Superior temporal gyrus (tissue), 1 donor: ENCODE data around the gene SETD1A.

ENCODE experiments used
- DNase-seq: peaks from one replicate; pipeline ENCODE4 v3.0.0-alpha.2; 2016; ENCODE audit errors: extremely low spot score

Gene SETD1A

DNA sequence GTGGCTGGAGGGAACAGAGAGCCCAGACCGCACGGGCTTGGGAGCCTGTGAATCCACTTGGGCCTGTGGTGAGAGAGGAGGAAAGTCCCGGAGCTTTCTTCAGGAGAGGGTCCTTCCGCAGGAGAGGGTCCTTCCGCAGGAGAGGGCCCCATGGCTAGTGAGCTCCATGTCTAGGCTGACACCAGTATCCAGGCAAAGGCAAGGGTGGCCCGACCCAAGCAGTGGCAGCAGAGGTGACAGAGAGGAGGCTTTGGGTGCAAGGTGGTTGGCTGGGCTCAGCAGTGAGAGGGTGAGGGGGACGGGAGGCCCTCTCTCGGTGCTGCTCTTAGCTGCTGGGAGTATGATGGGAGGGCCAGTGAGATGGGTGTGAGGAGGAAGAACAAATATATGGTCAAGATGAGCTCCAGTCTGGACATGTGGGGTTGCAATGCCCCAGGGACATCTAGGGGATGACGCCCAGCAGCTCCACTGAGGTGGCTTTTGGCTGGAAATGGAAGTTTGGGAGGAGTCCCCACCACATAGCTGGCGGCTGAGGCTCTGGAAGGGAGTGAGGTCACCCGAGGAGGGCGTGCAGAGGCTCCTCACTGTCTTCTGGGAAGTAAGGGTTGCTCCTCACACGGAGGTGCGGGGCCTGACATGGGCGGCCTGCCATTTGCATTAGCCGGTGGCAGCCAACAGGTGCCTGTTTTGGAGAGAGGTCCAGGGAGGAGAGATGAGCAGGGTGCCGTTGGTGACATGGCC, 25.2 kb downstream of the SETD1A start:
- DNase-seq, result no peak

- no peak for DNase-seq
Measured at GRCh38 chr16:30983289-30983889, 25.8 kb downstream of the SETD1A start.

DNA sequence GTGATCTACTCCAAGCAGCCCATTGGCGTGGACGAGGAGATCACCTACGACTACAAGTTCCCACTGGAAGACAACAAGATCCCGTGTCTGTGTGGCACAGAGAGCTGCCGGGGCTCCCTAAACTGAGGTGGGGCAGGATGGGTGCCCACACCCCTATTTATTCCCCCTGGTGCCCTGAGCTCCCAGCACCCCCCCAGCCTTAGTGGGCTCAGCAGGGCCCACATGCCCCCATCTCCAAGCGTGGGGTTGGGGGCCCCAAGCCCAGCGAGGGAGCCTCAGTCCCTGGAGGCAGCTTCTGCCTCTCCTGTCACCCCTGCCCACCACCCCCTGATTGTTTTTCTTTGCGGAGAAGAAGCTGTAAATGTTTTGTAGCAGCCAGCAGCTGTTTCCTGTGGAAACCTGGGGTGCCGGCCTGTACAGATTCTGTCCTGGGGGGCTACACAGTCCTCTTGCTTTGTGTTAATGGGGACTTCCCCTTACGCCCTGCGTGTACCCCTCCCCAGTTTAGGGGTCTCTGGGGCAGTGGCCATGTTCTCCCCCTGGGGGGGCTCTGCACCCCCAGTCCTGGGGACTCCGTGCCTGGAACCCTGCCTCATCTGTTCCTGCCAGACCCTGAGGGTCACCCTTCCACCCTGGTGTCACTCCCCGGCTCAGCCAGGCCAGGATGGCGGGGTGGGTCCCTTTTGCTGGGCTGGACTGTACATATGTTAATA, 26.5 kb downstream of the SETD1A start:
- no peak for DNase-seq

GRCh38 chr16:30984669-30985400, 27.3 kb downstream of the SETD1A start, which contains the start of gene HSD3B7:
Gene HSD3B7 (plus strand): TSS chr16:30985207. CDS start chr16:30985659, 452 bp downstream.
- peak; percentile 72 for DNase-seq

DNA sequence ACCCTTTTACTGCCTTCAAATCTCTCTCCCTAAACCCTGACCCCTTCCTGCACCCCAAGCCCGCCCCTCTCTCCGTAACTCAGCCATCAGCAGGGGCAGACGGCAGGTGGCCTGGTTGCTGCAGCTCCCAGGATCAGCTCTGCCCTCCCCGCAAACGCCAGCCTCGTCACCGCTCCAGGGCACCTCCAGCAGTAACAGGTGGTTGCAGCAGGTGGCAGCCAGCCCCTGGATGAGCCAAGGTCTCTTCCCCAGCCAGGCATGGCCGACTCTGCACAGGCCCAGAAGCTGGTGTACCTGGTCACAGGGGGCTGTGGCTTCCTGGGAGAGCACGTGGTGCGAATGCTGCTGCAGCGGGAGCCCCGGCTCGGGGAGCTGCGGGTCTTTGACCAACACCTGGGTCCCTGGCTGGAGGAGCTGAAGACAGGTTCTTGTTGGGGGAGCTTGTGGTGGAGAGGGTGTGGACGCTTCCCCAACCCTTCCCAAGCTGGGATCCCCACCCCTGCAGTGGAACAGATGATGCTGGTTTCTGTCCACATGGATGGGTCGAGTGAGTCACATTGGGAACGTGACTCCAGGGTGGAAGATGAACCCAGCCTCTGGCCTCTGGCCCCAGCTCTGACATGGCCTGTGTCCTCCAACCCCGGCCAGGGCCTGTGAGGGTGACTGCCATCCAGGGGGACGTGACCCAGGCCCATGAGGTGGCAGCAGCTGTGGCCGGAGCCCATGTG, 28.0 kb downstream of the SETD1A start:
- DNase-seq, result no peak

DNA sequence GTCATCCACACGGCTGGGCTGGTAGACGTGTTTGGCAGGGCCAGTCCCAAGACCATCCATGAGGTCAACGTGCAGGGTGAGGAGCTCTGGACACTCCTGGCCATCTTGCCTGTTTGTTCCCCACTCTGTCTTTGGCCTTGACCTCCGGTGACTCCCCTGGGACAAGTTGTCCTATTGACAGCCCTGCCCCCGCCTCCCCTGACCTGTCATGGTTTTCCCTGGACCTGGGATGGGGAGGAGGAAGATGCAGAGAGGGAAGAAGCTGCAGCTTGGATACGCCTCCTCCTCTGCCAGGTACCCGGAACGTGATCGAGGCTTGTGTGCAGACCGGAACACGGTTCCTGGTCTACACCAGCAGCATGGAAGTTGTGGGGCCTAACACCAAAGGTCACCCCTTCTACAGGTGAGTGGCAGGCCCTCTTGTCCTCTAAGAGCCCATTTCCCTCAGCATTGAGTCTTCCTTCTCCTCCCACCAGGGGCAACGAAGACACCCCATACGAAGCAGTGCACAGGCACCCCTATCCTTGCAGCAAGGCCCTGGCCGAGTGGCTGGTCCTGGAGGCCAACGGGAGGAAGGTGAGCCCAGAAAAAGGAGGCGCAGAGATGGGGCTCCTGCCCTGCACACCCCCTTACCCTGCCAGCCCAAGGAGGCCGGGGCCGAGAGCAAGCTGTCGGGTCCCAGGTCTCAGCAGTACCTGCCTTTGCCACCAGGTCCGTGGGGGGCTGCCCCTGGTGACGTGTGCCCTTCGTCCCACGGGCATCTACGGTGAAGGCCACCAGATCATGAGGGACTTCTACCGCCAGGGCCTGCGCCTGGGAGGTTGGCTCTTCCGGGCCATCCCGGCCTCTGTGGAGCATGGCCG, 28.8 kb downstream of the SETD1A start:
- no peak for DNase-seq

GRCh38 chr16:30987581-30988190, 30.1 kb downstream of the SETD1A start:
- no peak for DNase-seq

GRCh38 chr16:30989469-30990047, 32.0 kb downstream of the SETD1A start:
- no peak for DNase-seq

DNA sequence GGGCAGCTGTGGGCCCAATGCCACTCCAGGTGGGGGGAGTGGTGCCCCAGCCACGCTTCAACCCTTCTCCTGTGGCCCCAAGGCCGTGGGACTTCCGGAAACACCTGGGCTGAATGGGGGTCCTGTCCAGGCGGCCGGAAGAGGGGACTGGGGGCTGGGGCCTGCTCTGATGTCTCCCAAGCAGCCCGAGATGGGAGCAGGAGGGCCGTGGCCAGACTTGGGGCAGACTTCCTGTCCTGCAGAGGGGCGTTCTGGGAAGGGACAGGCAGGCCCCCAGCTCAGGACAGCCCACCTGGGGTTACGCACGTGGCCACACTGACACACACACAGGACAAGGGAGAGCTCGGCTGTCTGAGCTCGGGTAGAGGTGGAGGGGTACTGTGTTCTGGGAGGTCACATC, 32.6 kb downstream of the SETD1A start:
- no peak for DNase-seq

DNA sequence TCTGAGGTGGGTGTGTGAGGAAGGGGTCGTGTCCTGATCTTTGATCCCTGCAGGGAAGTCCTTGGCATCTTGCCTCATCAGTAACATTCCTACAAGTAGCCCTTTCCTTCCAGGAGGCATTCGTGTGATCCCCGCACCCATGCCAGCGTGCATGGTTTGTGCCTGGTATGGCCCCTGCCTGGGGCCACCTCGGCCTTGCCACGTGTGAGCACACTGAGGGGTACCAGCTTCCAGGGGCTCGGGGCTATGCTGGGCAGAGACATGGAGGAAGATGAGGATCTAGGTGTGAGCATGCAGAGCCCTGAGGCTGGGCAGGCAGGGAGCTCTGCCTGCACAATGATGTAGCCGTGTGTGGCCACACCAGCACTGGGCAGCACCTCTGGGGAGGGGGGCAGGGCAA, 33.5 kb downstream of the SETD1A start:
- no peak for DNase-seq

- DNase-seq, result no peak
Measured at GRCh38 chr16:30992276-30992780, 34.8 kb downstream of the SETD1A start.

DNA sequence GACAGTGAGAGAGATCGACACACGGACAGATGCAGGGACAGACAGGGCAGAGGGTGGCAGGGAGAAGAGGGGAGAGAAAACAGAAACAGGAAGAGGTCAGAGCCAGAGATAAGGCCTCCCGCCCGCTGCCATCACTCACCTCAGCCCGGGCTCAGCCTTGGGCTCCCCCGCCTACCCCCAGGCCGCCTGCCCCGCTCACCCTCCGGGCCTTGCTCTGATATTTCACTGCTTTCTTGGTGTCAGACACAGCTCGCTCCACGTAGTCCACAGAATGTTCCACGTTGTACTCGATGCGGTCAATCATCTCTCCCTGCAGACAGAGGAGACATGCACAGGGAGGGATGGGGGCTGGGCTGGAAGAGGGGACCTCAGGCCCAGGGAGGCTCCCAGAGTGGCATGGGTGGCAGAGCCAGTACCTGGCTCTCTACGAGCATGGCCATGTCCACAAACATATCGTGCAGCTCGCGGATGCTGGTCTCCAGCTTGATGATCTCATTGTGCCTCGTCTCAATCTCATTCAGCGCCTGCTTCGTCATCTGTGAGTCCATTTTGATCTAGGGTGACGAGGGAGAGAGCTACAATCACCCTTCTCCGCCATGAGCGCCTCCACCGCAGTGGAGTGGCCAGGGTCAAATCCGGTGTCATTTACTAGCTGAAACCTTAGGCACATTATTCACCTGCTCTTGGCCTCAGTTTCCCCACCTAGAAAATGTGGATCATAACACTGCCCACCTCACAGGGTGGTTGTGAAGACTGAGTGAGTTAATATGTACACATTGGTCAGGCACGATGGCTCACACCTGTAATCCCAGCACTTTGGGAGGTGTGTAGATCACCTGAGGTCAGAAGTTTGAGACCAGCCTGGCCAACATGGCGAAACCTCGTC, 35.6 kb downstream of the SETD1A start:
- DNase-seq, result no peak

GRCh38 chr16:30995927-30996323, 38.4 kb downstream of the SETD1A start:
- no peak for DNase-seq

GRCh38 chr16:30996324-30996984, 38.9 kb downstream of the SETD1A start:
- no peak for DNase-seq

GRCh38 chr16:30996985-30997724, 39.6 kb downstream of the SETD1A start:
- DNase-seq, result no peak

GRCh38 chr16:30997725-30998711, 40.5 kb downstream of the SETD1A start:
- no peak for DNase-seq
